ENCODE measurements around the gene APEH.

- TF ChIP-seq, protein P1, sequence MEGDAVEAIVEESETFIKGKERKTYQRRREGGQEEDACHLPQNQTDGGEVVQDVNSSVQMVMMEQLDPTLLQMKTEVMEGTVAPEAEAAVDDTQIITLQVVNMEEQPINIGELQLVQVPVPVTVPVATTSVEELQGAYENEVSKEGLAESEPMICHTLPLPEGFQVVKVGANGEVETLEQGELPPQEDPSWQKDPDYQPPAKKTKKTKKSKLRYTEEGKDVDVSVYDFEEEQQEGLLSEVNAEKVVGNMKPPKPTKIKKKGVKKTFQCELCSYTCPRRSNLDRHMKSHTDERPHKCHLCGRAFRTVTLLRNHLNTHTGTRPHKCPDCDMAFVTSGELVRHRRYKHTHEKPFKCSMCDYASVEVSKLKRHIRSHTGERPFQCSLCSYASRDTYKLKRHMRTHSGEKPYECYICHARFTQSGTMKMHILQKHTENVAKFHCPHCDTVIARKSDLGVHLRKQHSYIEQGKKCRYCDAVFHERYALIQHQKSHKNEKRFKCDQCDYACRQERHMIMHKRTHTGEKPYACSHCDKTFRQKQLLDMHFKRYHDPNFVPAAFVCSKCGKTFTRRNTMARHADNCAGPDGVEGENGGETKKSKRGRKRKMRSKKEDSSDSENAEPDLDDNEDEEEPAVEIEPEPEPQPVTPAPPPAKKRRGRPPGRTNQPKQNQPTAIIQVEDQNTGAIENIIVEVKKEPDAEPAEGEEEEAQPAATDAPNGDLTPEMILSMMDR (conservative IDR thresholded peaks at IDR 0.05; ENCODE audit: low read depth, low read length): no peak
- no peak for TF ChIP-seq EZH2phosphoT487 (IDR thresholded peaks at IDR 0.05; ENCODE audit: borderline replicate concordance, low read length)
Observed at GRCh38 chr3:49641292-49641691, 32.9 kb upstream of the APEH start.
